Nephron progenitor cell (in vitro differentiated cells): ENCODE measurements around the gene DNAJC13.

ENCODE experiments used
- DNase-seq: peaks from one replicate; pipeline ENCODE4 v3.0.0; 2021
- H3K27ac Mint-ChIP-seq: 2 replicates; pipeline ENCODE4 v1.8.0; 2021; ENCODE audit warnings: mild to moderate bottlenecking, moderate library complexity, mixed read lengths
- H3K27me3 Mint-ChIP-seq: 2 replicates; pipeline ENCODE4 v1.8.0; 2021; ENCODE audit warnings: mild to moderate bottlenecking, low read depth, mixed read lengths; ENCODE audit not compliant: poor library complexity
- H3K36me3 Mint-ChIP-seq: 2 replicates; pipeline ENCODE4 v1.8.0; 2021; ENCODE audit warnings: low read depth, mixed read lengths
- H3K4me1 Mint-ChIP-seq: 2 replicates; pipeline ENCODE4 v1.8.0; 2021; ENCODE audit warnings: mixed read lengths
- H3K4me3 Mint-ChIP-seq: 2 replicates; pipeline ENCODE4 v1.8.0; 2021; ENCODE audit warnings: mild to moderate bottlenecking, moderate library complexity, mixed read lengths
- H3K9me3 Mint-ChIP-seq: 2 replicates; pipeline ENCODE4 v1.8.0; 2021; ENCODE audit warnings: mild to moderate bottlenecking, moderate library complexity, mixed read lengths
- CTCF ChIP-seq: fragments of 200-600 bp; sonication (generic); IDR thresholded peaks from 2 replicates; pipeline ENCODE4 v1.5.0; 2021; ENCODE audit warnings: antibody characterized with exemption

Gene DNAJC13

GRCh38 chr3:132433121-132433520, 15.8 kb downstream of the DNAJC13 start:
- no peaks in the 10 kb centered on the region for H3K4me1 Mint-ChIP-seq
- H3K27ac Mint-ChIP-seq, result no peak overlapping the region
- H3K27me3 Mint-ChIP-seq, result no peaks in the 10 kb centered on the region
- TF ChIP-seq CTCF, result no peak
- H3K9me3 Mint-ChIP-seq, result no peaks in the 10 kb centered on the region
- no peak overlapping the region for H3K4me3 Mint-ChIP-seq
- peaks cover 22% of the 10 kb centered on the region for H3K36me3 Mint-ChIP-seq
- DNase-seq, result no peak

GRCh38 chr3:132435224-132435910, 18.1 kb downstream of the DNAJC13 start:
- TF ChIP-seq CTCF, result no peak
- H3K27ac Mint-ChIP-seq, result no peak overlapping the region
- H3K9me3 Mint-ChIP-seq, result no peaks in the 10 kb centered on the region
- no peak for DNase-seq
- H3K27me3 Mint-ChIP-seq, result no peaks in the 10 kb centered on the region
- no peak overlapping the region for H3K4me3 Mint-ChIP-seq
- H3K4me1 Mint-ChIP-seq, result no peaks in the 10 kb centered on the region
- peaks cover 33% of the 10 kb centered on the region for H3K36me3 Mint-ChIP-seq

- no peaks in the 10 kb centered on the region for H3K9me3 Mint-ChIP-seq
- TF ChIP-seq CTCF, result no peak
- no peak overlapping the region for H3K4me3 Mint-ChIP-seq
- DNase-seq, result no peak
- no peaks in the 10 kb centered on the region for H3K27me3 Mint-ChIP-seq
- H3K4me1 Mint-ChIP-seq, result no peaks in the 10 kb centered on the region
- H3K36me3 Mint-ChIP-seq, result peaks cover 33% of the 10 kb centered on the region
- peak overlapping the region; percentile 53 for H3K27ac Mint-ChIP-seq
Observed at GRCh38 chr3:132435911-132436425, 18.7 kb downstream of the DNAJC13 start.

- DNase-seq, result no peak
- H3K27ac Mint-ChIP-seq, result no peak overlapping the region
- no peak for TF ChIP-seq CTCF
- H3K27me3 Mint-ChIP-seq, result no peaks in the 10 kb centered on the region
- no peaks in the 10 kb centered on the region for H3K4me1 Mint-ChIP-seq
- H3K4me3 Mint-ChIP-seq, result no peak overlapping the region
- no peaks in the 10 kb centered on the region for H3K9me3 Mint-ChIP-seq
- H3K36me3 Mint-ChIP-seq, result peaks cover 21% of the 10 kb centered on the region
Observed at GRCh38 chr3:132443421-132443820, 26.1 kb downstream of the DNAJC13 start.

- Mint-ChIP-seq H3K27me3 (no peaks in the 10 kb centered on the region), H3K27ac (no peak overlapping the region), H3K4me1 (no peaks in the 10 kb centered on the region), H3K36me3 (peaks cover 14% of the 10 kb centered on the region), H3K4me3 (no peak overlapping the region), H3K9me3 (no peaks in the 10 kb centered on the region)
- no peak for TF ChIP-seq CTCF
- no peak for DNase-seq
Observed at GRCh38 chr3:132444383-132444782, 27.1 kb downstream of the DNAJC13 start.

- Mint-ChIP-seq H3K9me3 (no peaks in the 10 kb centered on the region), H3K27me3 (no peaks in the 10 kb centered on the region), H3K4me1 (no peaks in the 10 kb centered on the region), H3K4me3 (no peak overlapping the region), H3K27ac (no peak overlapping the region), H3K36me3 (peaks cover 9% of the 10 kb centered on the region)
- no peak for DNase-seq
- TF ChIP-seq CTCF, result no peak
Observed at GRCh38 chr3:132445817-132446216, 28.5 kb downstream of the DNAJC13 start.
